Stimulated activated CD8-positive, alpha-beta memory T cell treated with anti-CD3 and anti-CD28 coated beads, Interleukin-7, amount 100 ng/mL, for 48 hours (primary cell): ENCODE results near the gene SPEN.
"Not testable (repeated sequence)": the region's sequence is repeated elsewhere in the genome, so short reads cannot be mapped to it uniquely, and the experiment has no call there.

Experiments
- DNase-seq, 2 donors: peaks; one replicate each; pipeline ENCODE4 v3.0.0-alpha.2; 2020; ENCODE audit warnings: low read depth in 1 of 2; ENCODE audit errors: extremely low read depth in 1 of 2

The SPEN gene

GRCh38 chr1:15974855-15975254 is 127.3 kb downstream of the SPEN start:
- no peak for DNase-seq

GRCh38 chr1:15975358-15975804 is 127.9 kb downstream of the SPEN start:
- peak; percentile 79 to 80 for DNase-seq

GRCh38 chr1:15975805-15976680 is 128.5 kb downstream of the SPEN start, which contains the start of gene ZBTB17:
ZBTB17 (minus strand) TSS chr1:15976101; CDS start chr1:15948495, 27,606 bp downstream.
- peak; percentile 89 to 92 for DNase-seq

GRCh38 chr1:15977947-15978346 is 130.4 kb downstream of the SPEN start:
- not testable (repeated sequence) for DNase-seq

- DNase-seq, result no peak
Observed at GRCh38 chr1:15981679-15982078, 134.2 kb downstream of the SPEN start.

GRCh38 chr1:15983275-15983674 is 135.8 kb downstream of the SPEN start:
- DNase-seq, result no peak

- DNase-seq, result no peak
Observed at GRCh38 chr1:15985611-15986297, 138.2 kb downstream of the SPEN start.

GRCh38 chr1:15988856-15989736 is 141.6 kb downstream of the SPEN start:
- DNase-seq, result no peak

- no peak for DNase-seq
Observed at GRCh38 chr1:15989776-15990175, 142.3 kb downstream of the SPEN start.
